ENCODE results near the gene TRIM28.

DNA sequence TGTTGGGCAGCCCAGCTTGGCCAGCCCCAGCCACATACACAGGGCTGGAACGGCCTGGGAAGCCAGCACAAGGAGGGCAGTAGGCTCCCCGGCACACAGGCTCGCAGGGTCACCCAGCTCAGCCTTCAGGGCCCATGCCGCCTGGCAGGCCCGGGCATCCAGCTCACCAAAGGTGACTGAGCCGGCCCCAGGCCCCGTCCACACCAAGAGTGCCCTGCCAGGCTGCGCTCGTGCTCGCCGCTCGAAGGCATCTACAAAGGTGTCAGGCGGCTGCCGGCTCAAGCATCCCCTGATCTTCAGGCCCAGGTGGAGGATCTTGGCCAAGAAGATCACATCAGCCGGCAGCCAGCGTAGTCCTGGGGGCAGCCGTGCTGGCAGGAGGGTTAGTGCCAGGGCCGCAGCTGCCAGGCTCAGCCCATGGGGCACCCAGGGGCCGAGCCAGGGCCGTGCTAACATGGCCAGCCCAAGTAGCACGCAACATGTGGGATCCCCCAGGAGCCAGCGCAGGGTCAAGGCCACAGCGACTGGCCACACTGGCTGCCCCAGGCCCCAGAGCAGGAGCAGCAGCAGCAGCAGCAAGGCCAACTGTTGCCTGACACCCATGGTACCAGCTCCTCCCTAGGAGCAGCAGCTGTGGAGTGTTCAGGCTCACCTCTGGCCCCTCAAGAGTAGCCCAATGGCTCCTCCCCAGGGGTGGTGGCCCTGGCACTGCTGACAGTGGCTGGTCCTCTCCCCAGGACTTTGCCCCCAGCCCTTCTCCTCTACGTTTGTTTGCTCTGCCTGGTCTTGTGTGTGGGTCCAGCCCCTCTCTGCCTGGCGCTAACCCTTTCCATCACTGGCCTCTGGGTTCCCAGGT lies 32.3 kb upstream of the TRIM28 start, which contains the start of gene SLC27A5:
- no peak for TF ChIP-seq POLR2A (IDR thresholded peaks at IDR 0.05; ENCODE audit: low read depth, low read length)
- TF ChIP-seq TAF1 (IDR thresholded peaks at IDR 0.05; ENCODE audit: borderline replicate concordance, low read depth, low read length) = no peak

Measured in GM12892 (cell line).